ENCODE measurements around the gene FITM1.
A peak's percentile ranks its signal among the peaks of the same experiment; 100 is the strongest.

Gene FITM1

GRCh38 chr14:24130380-24130716, at the start of gene FITM1:
Gene FITM1 (plus strand): TSS chr14:24130659. CDS start chr14:24131564, 905 bp downstream.
- no peak for DNase-seq (ENCODE audit: low read depth in 2 of 3, low spot score in 1 of 3)

GRCh38 chr14:24080888-24081738, 49.3 kb upstream of the FITM1 start:
- peak; percentile 18 to 57 (median 56) for DNase-seq (ENCODE audit: low read depth in 2 of 3, low spot score in 1 of 3)

- no peak for DNase-seq (ENCODE audit: low read depth in 2 of 3, low spot score in 1 of 3)
These were observed 48.7 kb upstream of the FITM1 start for GRCh38 chr14:24081739-24082211.

DNA sequence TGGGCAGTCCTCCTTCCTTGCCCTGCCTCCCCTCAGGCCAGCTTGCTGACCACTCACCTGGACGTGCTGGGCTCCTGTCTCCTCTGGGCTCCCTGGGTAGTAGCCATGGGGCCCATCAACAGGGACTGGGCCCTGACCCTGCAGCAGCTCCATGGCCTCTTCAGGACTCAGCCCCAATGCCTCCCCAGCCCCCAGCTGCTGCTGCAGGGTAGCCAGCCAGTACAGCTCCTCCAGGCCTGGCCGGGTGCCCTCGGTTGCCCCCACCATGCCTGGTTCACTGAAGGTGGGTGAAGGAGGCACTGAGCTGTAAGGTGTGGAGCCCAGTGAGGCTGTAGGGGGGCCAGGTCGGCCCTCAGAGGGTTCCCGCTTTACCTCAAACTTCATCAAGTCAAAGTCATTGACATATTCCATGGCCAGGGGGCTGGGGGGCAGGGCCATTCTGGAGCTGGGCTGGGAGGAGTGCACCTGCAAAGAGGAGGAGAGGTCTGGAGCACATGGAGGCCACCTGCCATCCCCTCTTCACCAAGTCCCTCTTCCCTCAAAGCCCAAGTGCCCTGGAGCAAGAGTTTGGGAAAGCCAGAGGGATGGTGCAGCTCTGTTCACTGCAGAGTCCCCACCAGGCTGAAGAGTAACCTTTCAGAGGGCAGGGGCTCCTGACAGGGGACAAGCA, 47.9 kb upstream of the FITM1 start:
- no peak for DNase-seq (ENCODE audit: low read depth in 2 of 3, low spot score in 1 of 3)

DNA sequence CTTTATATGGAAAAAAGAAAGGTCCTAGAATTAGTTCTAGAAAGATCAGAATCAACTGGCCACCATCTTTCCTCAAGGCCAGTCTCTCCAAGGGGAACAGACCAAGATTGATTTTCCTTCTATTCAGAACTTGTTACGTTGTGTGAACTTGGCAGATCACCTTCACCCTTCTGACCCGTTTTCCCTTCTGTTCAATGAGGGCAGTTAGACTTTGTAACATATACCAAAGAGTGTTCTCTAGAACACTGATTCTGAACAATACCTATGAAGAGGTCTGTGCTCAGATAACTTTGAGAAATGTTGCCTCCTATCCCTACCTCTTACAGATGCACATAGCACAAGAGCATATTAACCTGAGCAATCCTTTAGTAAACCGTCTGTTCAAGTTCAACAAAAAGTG, 47.0 kb upstream of the FITM1 start:
- DNase-seq (ENCODE audit: low read depth in 2 of 3, low spot score in 1 of 3), result no peak

- no peak for DNase-seq (ENCODE audit: low read depth in 2 of 3, low spot score in 1 of 3)
These were observed 46.0 kb upstream of the FITM1 start for GRCh38 chr14:24084440-24084839.

- no peak for DNase-seq (ENCODE audit: low read depth in 2 of 3, low spot score in 1 of 3)
These were observed 45.2 kb upstream of the FITM1 start for GRCh38 chr14:24085215-24085614.

GRCh38 chr14:24086193-24086955, 44.1 kb upstream of the FITM1 start:
- DNase-seq (ENCODE audit: low read depth in 2 of 3, low spot score in 1 of 3), result no peak

DNA sequence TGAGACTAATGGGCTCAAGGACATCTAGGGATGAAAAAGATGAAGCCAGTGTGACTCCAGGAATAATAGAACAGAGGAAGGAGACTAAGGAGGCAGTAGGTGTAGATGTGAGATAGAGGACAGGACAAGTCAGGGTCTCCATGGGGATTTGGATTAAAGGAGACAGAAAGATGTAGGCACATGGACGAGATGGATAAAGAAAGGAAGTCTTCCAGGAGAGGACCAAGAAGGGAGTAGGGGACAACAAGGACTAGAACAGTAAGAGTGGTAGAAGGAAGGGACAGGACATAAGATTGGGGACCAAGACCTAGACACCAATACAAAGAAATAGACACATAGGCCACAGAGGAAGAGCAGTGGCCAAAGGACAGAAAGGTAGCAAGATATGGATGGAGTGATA, 43.5 kb upstream of the FITM1 start:
- no peak for DNase-seq (ENCODE audit: low read depth in 2 of 3, low spot score in 1 of 3)

GRCh38 chr14:24088095-24088494, 42.4 kb upstream of the FITM1 start:
- no peak for DNase-seq (ENCODE audit: low read depth in 2 of 3, low spot score in 1 of 3)

DNA sequence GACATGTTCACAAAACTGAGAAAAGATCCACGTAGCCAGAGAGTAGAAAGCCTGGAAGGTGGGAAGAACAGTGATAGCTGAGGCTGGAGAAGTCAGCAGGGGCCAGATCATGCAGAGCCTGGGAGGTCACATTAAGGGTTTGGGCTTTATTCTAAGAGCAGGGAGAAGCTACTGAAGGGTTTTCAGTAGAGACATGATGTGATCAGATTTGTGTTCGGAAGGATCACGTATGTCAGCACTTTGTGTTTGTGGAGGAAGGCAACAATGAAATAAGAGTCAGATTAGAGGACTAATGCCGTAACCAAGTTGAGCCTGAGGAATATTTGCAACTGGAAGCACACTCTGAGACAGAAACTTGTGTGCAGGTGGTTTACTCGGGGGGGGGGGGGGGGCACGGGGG, 40.6 kb upstream of the FITM1 start:
- DNase-seq (ENCODE audit: low read depth in 2 of 3, low spot score in 1 of 3), result no peak

DNA sequence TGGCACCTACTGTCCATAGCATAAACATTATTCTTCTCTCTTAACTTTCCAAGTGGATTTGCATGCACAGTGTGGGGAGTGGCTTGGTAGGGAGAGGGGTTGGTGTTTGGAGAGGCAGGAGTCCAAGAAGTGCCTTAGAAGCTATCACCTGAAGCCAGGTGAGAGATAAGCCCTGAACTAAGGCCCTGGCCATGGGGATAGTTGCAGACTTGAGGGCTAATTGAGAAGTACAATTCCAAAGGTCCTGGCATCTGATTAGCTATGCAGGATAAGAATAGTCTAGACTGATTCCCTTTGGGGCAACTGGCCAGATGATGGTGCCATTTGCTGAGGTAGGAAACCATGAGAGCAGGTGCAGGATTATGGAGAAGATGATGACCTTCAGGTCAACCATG, 38.4 kb upstream of the FITM1 start:
- DNase-seq (ENCODE audit: low read depth in 2 of 3, low spot score in 1 of 3), result no peak

GRCh38 chr14:24092505-24093206, 37.8 kb upstream of the FITM1 start:
- DNase-seq (ENCODE audit: low read depth in 2 of 3, low spot score in 1 of 3), result no peak

GRCh38 chr14:24093207-24093900, 37.1 kb upstream of the FITM1 start:
- no peak for DNase-seq (ENCODE audit: low read depth in 2 of 3, low spot score in 1 of 3)

GRCh38 chr14:24093901-24094840, 36.3 kb upstream of the FITM1 start, which contains the start of gene PCK2:
Gene PCK2 (plus strand): TSS chr14:24094311. CDS start chr14:24094406, 95 bp downstream.
- DNase-seq (ENCODE audit: low read depth in 2 of 3, low spot score in 1 of 3), result peak; percentile 75 to 88 (median 87)

- DNase-seq (ENCODE audit: low read depth in 2 of 3, low spot score in 1 of 3), result no peak
These were observed 35.6 kb upstream of the FITM1 start for GRCh38 chr14:24094841-24095270.

- DNase-seq (ENCODE audit: low read depth in 2 of 3, low spot score in 1 of 3), result peak; percentile 53 to 61 (median 56)
These were observed 35.0 kb upstream of the FITM1 start for GRCh38 chr14:24095271-24096068.

DNA sequence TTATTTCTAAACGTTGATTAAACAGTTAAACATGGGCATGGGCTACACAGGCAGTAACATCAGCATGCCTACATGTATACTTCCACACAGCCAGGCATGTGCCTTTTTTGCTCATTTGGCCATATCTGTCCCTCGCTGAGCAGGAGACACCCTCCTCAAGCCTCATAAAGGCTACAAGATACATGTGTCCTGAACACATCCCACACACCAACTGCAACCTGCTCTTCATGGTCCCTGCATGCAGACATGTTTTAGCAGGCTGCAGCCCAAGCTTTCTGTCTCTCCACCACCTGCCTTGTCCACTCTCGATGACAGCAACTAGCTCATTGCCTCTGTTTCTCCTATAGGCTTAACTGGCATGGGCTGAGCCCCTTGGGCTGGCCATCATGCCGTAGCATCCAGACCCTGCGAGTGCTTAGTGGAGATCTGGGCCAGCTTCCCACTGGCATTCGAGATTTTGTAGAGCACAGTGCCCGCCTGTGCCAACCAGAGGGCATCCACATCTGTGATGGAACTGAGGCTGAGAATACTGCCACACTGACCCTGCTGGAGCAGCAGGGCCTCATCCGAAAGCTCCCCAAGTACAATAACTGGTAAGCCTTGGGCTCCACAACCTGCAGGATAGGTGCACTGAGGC, 33.8 kb upstream of the FITM1 start:
- no peak for DNase-seq (ENCODE audit: low read depth in 2 of 3, low spot score in 1 of 3)

Measured in stimulated activated CD4-positive, alpha-beta T cell treated with anti-CD3 and anti-CD28 coated beads, Interleukin-12 subunit alpha, Interleukin-12 subunit beta, amount 100 ng/mL, for 48 hours (primary cell).